Measurements from ENCODE around the gene CHRM5.

The CHRM5 gene

DNA sequence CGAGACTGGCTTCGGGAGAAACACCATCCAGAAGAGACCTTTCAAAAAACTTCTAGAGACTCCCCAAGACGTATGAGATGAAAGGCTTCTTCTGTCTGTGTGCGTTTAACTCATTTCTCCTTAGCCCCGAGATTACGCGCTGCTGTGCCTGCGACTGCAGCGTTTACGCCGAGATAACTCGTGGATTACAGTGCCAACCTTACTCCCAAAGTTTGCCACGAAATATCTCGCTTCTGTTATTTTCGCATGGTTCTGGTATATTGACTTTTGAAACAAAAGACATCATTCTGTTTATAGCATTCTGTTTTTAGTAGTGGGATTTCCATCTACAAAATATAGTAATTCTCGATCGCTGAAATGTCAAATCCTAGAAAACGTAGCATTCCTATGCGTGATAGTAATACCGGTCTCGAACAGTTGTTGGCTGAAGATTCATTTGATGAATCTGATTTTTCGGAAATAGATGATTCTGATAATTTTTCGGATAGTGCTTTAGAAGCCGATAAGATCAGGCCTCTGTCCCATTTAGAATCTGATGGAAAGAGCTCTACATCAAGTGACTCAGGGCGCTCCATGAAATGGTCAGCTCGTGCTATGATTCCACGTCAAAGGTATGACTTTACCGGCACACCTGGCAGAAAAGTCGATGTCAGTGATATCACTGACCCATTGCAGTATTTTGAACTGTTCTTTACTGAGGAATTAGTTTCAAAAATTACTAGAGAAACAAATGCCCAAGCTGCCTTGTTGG is 134.1 kb downstream of the CHRM5 start:
- no peak for DNase-seq

DNA sequence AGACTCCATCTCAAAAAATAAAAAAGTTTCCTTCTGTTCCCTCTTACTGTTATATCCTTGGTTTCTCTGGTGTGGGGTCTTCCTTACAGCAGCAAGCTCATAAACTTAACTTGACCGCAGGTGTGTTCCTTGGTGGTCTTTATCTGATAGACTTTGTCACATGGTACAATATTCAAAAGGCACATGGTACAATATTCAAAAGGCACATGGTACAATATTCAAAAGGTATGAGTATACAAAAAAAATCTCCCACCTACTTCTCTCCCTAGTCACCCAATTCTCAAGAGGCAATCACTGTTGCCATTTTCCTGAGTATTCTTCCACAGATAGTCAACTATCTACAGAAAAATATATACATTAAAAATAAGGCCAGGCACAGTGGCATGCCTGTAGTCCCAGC is 138.1 kb downstream of the CHRM5 start:
- DNase-seq = no peak

DNA sequence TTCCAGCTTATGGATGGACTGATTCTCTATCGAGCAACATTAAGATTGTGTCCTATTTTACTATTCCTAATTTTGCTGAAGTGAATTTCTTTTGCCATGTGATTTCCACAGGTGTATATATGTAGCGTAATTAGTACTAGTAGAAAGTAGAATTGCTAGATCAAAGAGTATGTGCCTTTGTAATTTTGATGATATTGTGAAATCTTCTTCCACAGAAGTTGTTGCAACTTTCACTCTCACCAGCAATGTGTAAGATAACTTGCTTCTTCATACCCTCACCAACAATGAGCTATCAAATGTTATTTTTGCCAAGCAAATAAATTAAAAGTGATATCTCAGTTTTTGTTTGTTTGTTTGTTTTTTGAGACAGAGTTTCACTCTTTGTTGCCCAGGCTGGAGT is 139.0 kb downstream of the CHRM5 start:
- no peak for DNase-seq

GRCh38 chr15:34109797-34110663 is 141.7 kb downstream of the CHRM5 start:
- DNase-seq = peak; percentile 5 to 15

GRCh38 chr15:34111488-34111887 is 143.2 kb downstream of the CHRM5 start:
- DNase-seq = no peak

GRCh38 chr15:34114215-34114614 is 145.9 kb downstream of the CHRM5 start:
- no peak for DNase-seq

GRCh38 chr15:34114739-34115138 is 146.4 kb downstream of the CHRM5 start:
- no peak for DNase-seq

GRCh38 chr15:34116620-34117019 is 148.3 kb downstream of the CHRM5 start:
- no peak for DNase-seq
